ENCODE results near the gene FAM24B.

The FAM24B gene

GRCh38 chr10:122802282-122802681 lies 77.1 kb downstream of the FAM24B start:
- ChIA-PET CTCF (no interaction called here), POLR2A (no interaction called here)
- no peak for DNase-seq (ENCODE audit: extremely low spot score)
- no peak for TF ChIP-seq CTCF (IDR thresholded peaks at IDR 0.05; ENCODE audit: control extremely low read depth, extremely low read depth, low read depth, missing control alignments)

Data from GM10248 (cell line).